GM18508 (cell line): ENCODE results near the gene ZBED1.
"Not testable (repeated sequence)": the region's sequence is repeated elsewhere in the genome, so short reads cannot be mapped to it uniquely, and the experiment has no call there.

ENCODE experiments used
- ATAC-seq: cut with Tn5 transposase; IDR thresholded peaks from one replicate; pipeline ENCODE4 v1.9.1; 2021; ENCODE audit warnings: moderate number of reproducible peaks; ENCODE audit not compliant: insufficient read depth, unreplicated experiment

ZBED1 gene

DNA sequence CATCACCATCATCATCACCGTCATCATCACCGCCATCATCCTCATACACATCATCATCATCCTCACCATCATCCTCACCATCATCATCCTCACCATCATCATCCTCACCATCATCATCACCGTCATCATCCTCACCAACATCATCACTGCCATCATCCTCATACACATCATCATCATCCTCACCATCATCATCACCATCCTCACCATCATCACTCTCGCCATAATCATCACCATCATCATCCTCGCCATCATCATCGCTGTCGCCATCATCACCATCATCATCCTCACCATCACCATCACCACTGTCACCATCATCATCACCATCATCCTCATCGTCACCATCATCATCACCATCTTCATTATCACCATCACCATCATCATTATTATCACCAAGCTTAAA, 19.8 kb upstream of the ZBED1 start:
- no peak for ATAC-seq

DNA sequence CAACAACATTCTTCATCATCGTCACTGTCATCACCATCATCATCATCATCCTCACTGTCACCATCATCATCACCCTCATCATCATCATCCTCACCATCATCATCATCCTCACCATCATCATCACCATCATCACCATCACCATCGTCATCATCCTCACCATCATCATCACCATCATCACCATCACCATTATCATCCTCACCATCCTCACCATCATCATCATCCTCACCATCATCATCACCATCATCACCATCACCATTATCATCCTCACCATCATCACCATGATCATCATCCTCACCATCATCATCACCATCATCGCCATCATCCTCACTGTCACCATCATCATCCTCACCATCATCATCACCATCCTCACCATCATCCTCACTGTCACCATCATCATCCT, 18.9 kb upstream of the ZBED1 start:
- not testable (repeated sequence) for ATAC-seq

DNA sequence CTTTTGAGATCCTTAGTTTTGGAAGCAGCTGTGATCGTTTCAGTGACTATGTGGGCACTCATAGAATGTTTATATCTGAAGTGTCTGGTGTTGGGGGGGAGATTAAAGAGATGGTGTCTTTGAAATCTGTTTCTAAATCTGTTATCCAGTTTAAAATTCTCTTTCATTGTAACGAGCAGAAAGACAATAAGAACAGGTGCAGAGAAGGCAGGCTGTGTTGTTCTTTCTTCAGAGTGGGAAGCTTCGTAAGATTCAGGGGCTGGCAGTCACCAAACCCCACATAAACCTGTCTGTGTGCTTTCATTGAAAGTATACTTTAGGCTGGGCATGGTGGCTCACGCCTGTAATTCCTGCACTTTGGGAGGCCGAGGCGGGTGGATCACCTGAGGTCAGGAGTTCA, 16.3 kb upstream of the ZBED1 start:
- ATAC-seq: peak; percentile 2

DNA sequence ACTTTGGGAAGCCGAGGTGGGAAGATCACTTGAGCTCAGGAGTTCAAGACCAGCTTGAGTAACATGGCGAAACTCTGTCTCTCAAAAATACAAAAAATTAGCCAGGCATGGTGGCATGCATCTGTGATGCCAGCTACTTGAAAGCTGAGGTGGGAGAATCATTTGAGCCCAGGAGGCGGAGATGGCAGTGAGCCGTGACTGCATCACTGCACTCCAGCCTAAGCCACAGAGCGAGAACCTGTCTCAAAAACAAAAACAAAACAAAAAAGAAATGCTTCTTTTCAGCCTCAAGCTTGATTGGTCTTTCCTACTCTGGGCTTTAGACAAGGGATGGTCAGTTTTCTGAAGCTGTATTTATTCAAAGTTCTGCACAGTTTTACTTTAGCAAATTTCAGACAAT, 15.8 kb upstream of the ZBED1 start:
- peak; percentile 54 for ATAC-seq

DNA sequence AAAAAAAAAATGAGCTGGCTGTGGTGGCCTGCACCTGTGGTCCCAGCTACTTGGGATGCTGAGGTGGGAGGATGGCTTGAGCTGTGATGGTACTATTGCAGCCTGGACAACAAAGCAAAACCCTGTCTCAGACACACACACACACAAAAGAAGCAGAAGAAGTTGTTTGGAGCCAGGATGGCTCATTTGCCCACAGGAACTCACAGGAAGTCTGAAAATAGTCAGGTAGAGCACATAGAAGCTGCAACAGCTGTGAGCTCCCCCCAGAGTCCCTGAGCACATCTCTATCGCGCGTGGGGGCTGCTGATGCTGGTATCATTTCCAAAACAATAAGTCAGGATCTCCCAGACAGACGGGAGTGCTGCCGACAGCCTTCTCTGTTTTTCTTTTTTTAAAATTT, 13.4 kb upstream of the ZBED1 start:
- no peak for ATAC-seq

DNA sequence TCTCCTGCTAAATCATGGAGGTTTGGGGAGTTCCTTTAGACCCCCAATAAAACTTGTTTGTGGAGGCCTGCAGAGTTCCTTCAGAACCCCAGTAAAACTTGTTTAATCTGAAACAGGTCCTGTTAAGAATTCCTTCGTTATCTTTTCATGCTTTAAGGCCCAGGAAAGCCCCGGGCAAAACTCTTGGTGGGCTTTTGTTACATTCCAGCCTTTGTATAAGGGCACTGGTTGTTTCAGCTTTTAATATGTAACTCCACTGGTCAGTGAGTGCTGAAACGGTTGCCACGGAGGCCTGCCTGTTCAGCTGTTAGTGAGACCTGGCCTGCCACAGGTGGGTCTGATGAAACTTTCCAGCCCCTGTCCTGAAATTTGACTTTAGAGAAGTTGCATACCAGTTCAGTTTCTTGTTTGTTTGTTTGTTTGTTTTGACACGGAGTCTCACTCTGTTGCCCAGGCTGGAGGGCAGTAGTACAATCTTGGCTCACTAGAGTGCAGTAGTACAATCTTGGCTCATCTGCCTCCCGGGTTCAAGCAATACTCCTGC, 12.4 kb upstream of the ZBED1 start:
- no peak for ATAC-seq

DNA sequence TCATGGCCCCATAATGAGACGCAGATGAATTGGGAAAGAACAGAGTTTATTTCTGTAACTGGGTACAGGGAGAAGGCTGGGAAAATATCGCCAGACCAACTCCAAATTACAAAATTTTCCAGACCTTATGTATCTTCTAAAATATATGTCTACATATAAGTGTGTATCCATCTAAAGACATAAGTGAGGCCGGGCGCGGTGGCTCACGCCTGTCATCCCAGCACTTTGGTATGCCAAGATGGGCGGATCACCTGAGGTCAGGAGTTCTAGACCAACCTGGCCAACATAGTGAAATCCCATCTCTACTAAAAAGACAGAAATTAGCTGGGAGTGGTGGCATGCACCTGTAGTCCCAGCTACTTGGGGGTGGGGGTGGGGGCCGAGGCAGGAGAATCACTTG, 11.7 kb upstream of the ZBED1 start:
- no peak for ATAC-seq

DNA sequence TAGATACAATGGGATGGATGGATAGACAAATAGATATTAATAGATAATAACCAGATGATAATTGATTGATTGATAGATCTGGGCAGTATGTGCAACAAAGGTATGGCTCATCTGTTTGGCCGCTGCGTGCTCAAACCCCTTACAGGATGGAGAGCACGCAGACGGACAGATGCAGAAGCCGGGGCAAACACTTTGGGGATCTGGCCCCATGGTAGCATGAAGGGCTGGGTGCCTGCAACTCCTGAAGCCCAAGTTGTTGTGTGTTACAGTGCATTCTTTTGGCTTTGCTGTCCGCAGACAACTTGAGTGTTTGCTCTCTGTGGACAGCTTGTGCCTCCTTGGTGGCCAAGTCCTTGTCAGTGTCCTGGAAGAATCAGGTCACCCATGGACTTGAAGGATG, 10.6 kb upstream of the ZBED1 start:
- no peak for ATAC-seq

DNA sequence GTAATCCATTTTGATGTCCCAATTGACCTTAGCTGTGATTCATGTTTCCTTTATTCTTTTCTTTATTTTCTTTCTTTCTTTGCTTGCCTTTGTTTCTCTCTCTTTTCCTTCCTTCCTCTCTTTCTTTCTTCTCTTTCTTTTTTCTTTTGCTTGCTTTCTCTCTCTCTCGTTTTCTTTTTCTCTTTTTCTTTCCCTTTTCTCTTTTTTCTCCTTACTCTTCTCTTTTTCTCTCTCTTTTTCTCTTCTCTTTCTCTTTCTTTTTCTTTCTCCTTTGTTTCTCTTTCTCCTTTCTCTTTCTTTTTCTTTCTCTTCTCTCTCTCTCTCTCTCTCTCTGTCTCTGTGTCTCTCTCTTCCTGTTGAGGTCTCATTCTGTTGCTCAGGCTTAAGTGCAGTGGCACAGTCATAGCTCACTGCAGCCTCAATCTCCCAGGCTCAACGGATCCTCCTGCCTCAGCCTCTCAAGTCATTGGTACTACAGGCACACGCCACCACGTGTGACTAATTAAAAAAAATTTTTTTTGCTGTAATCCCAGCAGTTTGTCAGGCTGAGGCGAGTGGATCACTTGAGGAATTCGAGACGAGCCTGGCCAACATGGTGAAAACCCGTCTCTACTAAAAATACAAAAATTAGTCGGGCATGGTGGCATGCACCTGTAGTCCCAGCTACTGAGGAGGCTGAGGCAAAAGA, 8.0 kb upstream of the ZBED1 start:
- ATAC-seq: no peak

DNA sequence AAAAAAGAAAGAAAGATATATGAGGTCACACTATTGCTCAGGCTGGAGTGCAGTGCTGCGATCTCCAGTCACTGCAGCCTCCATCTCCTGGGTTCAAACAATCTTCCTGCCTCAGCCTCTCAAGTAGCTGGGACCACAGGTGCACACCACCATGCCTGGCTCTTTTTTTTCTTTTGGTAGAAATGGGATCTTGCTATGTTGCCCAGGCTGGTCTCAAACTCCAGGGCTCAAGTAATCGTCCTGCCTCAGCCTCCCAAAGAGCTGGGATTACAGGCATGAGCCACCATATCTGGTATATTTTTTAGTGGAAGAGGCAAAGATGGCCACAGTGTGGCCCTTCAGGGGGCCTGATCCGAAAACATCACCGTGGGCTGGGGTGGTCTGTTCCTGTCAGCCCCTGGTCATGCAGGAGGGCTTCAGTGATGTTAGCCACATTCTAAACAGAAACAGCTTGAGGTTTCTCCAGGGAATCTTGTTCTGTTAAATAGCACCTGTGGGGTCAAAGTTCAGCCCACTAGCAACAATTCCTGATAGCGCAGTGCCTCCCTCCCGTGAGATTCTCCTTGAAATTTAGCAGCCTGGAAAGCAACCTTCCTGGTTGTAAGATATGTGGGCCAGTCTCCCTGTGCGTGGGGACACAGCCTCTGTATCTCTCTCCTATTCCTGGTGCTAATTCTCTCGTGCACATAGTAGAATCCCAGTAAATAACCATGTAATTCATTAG, 7.3 kb upstream of the ZBED1 start:
- no peak for ATAC-seq

DNA sequence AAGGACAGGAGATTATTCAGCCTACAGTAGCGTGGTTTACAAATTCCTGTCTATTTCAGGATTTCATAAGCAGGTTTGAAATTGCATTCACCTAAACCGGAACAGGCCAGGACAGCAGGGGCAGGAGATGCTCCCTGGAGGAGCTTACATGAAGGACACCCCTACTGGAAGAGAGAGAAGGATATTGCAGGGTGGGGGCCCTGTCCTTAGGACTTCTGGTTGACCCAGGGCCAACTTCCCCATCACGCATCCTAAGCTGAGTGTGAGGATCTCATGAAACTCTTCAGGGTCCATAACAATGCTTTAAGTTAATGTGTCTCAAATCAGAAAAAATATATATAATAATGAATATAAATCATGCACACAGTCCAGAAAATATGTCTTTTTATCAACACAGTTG, 6.4 kb upstream of the ZBED1 start:
- ATAC-seq: no peak

DNA sequence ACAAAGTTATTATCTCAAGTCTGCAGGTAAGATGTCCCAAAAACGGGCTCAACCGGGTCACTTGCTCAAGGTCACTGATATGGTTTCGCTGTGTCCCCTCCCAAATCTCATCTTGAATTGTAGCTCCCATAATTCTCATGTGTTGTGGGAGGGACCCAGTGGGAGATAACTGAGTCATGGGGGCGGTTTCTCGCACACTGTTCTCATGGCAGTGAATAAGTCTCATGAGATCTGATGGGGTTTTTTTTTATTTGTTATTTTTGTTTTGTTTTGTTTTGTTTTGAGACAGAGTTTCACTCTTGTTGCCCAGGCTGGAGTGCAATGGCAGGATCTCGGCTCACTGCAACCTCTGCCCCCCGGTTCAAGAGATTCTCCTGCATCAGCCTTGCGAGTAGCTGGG, 4.6 kb upstream of the ZBED1 start:
- ATAC-seq: not testable (repeated sequence)

DNA sequence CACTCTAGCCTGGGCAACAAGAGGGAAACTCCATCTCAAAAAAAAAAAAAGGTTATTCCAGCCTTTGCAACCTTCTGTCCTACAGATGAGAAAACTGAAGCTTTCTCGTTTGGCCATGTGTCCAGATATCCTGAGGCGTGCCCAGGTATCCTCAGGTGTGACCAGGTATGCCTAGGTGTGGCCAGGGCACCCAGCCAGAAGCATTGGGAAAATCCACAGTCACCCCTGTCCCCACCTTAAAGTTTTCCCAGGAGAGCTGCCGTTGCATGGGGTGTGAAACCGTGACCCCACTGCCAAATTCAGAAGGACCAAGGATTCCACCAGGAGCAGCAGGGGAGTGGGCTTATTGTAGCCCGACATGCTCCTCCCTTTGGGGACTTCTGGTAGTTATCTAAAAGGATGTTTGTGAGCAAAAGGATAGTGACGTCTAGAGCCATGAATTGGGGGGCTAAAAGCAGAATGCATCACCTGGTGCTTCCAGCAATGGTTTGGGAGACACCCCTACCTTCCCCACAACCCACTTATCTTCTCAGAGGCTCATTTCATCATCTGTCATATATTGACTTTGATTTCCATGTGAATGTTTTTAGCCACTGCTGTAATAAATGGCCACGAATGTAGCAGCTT, 4.0 kb upstream of the ZBED1 start:
- no peak for ATAC-seq

DNA sequence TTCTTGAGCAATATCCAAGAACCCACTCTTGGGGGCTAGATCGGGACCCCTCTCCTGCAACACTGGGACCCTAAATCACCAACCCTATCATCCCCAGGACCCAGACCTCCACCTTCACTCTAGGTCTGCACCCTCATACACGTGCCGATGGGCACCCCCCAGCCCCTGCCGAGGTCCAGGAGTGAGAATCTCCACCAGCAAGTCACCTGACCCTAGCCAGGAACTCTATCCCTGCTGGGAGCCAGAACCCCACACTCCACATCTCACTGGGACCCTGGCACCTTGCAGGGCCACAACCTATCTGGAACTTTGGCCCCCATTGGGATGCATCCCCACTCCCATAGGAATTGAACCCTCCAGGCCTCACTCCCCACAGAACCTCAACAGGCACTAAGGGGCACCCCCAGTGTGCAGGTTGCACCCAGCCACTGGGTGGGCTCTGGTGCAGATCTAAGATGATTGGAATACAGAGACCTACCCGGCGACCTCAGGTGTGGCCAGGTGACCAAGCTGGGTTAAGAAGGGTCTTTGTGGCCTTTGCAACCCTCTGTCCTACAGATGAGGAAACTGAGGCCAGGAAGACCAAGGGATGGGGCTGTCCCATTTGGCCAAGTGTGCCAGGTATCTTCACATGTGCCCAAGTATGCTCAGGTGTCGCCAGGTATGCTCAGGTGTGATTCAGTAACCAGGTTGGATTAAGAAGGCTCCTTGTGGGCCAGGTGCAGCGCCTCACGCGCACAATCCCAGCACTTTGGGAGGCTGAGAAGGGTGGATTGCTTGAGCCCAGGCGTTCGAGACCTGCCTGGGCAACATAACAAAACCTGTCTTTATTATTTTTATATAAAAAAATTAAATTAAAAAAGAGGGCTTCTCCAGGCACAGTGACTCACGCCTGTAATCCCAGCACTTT, 3.1 kb upstream of the ZBED1 start:
- no peak for ATAC-seq

DNA sequence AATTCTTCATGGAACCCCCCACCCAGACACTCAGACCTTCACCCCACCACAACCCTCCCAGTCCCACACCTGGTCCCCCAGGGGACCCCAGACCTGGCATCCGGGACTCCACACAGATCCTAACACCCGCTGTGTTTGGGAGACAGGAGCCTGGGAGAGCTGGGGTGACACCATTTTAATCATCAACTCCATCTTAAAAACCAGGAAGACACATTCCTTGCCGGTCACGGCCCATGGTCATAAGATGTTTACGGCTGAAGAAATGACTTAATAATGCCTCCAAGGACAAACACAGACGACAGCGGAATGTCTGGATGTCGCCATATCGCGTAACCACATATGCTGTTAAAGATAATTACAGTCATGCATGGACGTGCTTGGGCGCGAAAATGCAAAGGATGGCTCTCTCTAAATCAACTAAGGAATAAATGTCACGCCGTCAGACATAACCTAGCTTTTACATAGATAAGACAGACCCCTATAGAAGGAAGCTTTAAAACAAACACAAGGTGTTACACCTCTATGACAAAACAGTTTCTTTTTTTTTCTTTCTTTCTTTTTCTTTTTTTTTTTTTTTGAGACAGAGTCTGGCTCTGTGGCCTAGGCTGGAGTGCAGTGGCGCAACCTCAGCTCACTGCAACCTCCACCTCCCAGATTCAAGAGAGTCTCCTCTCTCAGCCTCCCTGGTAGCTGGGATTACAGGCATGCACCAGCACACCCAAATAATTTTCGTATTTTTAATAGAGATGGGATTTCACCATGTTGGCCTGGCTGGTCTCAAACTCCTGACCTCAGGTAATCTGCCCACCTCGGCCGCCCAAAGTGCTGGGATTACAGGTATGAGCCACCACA, 2.1 kb upstream of the ZBED1 start:
- ATAC-seq: no peak

DNA sequence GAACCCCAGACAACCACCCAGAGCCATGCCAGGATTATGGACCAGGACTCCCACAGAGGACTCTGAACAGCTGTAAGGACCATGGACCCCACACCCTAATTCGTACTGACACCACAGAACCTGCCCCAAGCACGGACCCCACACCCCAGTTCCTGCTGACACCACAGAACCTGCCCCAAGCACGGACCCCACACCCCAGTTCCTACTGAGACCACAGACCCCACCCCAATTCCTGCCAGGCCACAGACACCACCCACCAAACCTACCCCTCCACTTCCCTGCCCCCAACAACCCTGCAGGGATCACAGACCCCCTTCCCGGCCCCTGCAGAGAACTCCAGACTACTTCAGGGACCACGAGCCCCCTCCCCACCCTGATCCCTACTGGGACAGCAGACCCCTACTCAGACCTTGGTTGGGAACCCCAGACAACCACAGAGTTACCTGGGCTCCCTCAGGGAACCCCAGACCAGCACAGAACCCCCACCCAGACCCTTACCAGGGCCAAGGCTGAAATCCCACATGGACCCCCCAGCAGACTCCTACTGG, 1.4 kb upstream of the ZBED1 start:
- no peak for ATAC-seq

DNA sequence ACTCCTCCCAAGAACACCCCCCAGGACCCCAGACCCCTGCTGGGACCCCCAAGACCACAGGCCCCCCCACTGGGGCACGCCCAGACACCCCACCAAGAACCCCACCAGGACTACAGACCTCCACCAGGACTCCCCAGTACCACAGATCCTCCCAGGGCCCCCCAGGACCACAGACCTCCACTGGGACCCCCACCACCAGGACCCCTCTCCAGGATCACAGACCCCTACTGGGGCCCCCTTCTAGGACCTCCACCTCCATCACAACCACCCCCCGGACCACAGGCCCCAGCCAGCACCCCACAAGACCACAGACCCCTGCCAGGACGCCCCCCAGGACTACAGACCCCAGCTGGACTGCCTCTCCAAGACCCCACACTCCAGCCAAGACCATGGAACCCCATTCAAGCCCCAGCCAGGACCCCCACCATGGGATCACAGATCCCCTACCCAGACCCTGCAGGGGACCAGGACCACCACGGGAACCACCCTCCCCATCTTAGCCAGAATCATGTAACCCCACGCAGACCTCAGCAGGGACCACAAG, 855 bp upstream of the ZBED1 start:
- ATAC-seq: no peak

DNA sequence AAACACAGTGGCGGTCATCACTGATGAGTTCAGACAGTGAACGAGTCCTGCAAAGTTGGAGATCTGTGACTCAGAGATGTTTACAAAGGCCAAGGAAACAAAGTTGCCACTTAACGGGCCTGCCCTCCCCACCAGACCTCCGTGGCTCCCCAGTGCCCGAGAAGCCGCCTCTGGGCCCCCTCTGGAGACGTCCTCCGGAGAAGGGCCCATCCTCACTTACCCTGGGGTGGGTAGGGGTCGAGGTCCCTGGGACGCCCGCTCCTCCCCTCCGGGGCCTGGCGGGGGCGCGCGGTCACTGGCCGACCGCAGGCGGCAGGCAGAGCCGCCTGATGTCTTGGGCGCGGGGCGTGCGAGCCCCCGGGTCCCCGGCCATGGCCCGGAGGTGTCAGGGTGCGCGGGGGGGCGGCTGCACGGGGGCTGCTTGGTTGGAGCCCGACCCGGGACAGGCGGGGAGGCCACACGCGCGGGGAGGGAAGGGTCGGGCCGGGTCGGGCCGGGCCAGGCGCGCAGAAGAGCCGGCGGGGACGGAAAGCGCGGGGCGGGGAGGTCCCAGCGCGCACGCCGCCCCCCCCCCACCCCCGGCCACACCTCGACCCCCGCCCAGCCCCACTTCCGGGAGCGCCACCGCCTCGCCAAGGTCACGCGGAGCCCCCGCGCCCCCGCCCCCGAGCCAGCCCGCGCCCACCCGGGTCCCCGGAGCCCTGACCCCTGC, 529 bp downstream of the ZBED1 start:
- no peak for ATAC-seq
